Esophagus muscularis mucosa (tissue), 3 donors: ENCODE measurements around the gene RPS6KA5.

Experiments
- POLR2AphosphoS5 ChIP-seq, 2 donors: sonication (generic); formaldehyde crosslinking; IDR thresholded peaks; one replicate each; pipeline ENCODE4 v1.6.1; 2017; ENCODE audit warnings: antibody characterized with exemption in 2 of 2
- TF ChIP-seq, protein P1 (sequence below), 3 experiments: fragments of 200-600 bp in 2 of 3; fragments of 450-650 bp in 1 of 3; sonication (generic) in 2 of 3; IDR thresholded peaks; one replicate each; pipeline ENCODE4 v1.5.1; 2017 to 2019; ENCODE audit warnings: antibody characterized with exemption in 3 of 3, mild to moderate bottlenecking in 2 of 3, moderate library complexity in 1 of 3

DNA sequence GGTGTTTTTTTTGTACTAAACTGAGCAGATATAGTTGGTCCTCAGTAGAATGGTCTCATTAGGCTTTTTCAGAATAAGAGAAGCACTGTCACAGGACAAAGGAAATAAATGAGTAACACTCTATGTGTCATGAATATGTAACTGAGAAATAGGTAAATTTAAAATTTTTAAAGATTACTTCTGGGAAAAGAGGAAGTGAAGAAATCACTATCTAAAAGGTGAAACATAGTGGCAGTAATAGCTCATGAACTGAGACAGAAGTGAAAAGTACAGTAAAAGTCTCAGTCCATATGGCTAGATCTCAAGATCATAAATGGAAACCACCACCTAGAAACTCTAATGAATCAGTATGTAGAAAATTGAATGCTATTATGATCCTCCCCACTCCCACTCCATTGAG lies 154.9 kb downstream of the RPS6KA5 start:
- TF ChIP-seq, protein P1, sequence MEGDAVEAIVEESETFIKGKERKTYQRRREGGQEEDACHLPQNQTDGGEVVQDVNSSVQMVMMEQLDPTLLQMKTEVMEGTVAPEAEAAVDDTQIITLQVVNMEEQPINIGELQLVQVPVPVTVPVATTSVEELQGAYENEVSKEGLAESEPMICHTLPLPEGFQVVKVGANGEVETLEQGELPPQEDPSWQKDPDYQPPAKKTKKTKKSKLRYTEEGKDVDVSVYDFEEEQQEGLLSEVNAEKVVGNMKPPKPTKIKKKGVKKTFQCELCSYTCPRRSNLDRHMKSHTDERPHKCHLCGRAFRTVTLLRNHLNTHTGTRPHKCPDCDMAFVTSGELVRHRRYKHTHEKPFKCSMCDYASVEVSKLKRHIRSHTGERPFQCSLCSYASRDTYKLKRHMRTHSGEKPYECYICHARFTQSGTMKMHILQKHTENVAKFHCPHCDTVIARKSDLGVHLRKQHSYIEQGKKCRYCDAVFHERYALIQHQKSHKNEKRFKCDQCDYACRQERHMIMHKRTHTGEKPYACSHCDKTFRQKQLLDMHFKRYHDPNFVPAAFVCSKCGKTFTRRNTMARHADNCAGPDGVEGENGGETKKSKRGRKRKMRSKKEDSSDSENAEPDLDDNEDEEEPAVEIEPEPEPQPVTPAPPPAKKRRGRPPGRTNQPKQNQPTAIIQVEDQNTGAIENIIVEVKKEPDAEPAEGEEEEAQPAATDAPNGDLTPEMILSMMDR (IDR thresholded peaks at IDR 0.05), result no peak
- TF ChIP-seq POLR2AphosphoS5 (IDR thresholded peaks at IDR 0.05), result no peak
